GM12865 (cell line): Measurements from ENCODE around the gene TNFRSF11A.
A peak's percentile ranks its signal among the peaks of the same experiment; 100 is the strongest.

ENCODE experiments used
- DNase-seq: peaks from one replicate; pipeline ENCODE4 v3.0.0; 2010; ENCODE audit warnings: low read depth
- H3K4me3 ChIP-seq: 2 replicates; pipeline ENCODE4 v1.5.1; 2011; ENCODE audit warnings: mild to moderate bottlenecking, low read depth, low read length, control low read depth
- TF ChIP-seq, protein P1 (sequence below): IDR thresholded peaks from 2 replicates; pipeline ENCODE4 v1.5.1; 2011; ENCODE audit warnings: low read length, control low read depth, low read depth, inconsistent platforms; ENCODE audit not compliant: insufficient read depth; ENCODE audit errors: missing control alignments

TNFRSF11A gene

DNA sequence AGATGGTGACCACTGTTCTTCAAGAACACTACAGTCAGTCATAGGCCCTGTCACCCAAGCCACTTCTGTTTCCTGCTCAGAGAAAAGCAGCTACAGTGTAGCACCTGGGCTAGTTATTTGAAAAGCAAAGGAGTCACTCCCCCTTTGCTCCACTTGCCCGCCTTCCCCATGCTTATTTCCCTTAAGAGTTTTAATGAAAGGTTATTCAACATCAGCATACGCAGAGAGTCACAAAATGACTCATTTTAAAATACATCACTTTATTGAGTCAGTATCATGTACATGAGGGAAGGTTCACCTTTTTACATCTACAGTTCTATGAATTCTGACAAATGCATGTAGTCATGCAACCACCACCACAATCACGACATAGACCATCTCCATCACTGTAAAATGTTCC lies 71.3 kb downstream of the TNFRSF11A start:
- no peak for DNase-seq
- H3K4me3 ChIP-seq, result no peak overlapping the region
- TF ChIP-seq, protein P1, sequence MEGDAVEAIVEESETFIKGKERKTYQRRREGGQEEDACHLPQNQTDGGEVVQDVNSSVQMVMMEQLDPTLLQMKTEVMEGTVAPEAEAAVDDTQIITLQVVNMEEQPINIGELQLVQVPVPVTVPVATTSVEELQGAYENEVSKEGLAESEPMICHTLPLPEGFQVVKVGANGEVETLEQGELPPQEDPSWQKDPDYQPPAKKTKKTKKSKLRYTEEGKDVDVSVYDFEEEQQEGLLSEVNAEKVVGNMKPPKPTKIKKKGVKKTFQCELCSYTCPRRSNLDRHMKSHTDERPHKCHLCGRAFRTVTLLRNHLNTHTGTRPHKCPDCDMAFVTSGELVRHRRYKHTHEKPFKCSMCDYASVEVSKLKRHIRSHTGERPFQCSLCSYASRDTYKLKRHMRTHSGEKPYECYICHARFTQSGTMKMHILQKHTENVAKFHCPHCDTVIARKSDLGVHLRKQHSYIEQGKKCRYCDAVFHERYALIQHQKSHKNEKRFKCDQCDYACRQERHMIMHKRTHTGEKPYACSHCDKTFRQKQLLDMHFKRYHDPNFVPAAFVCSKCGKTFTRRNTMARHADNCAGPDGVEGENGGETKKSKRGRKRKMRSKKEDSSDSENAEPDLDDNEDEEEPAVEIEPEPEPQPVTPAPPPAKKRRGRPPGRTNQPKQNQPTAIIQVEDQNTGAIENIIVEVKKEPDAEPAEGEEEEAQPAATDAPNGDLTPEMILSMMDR, result no peak

DNA sequence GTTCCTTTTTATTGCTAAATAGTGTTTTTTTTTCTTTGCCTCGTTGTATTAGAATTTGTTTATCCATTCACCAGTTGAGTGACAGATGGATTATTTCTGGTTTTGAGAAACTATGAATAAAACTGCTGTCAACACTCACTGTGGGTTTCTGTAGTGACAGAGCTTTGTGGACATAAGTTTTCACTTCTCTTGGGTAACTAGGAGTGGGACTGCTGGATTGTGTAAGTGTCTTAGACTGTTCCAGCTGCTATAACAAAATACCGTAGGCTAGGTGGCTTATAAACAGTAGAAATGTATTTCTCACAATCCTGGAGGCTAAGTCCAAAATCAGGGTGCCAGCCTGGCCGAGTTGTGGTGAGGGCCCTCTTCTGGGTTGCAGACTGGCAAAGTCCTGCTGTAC lies 71.9 kb downstream of the TNFRSF11A start:
- H3K4me3 ChIP-seq, result no peak overlapping the region
- TF ChIP-seq, protein P1, result no peak
- DNase-seq, result peak; percentile 10

DNA sequence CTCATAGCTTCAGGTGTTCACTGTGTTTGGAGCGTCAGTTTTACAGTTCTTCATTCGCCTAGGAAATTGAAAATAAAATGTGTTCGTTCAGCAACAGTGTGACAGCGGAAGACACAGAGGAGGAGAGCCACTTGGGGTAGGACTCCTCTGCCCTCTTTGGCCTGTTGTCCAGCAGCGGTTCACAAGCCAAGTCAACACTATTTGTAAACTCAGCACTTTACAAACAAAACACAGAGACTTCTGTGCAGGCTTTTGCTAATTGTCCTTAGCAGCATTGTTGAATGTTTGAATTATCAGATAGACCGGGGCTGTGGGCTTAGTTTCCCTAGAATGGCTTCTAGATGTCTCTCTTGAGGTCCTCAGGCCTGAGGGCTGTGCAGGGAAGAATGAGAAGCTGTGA lies 73.2 kb downstream of the TNFRSF11A start:
- TF ChIP-seq, protein P1, result no peak
- no peak overlapping the region for H3K4me3 ChIP-seq
- no peak for DNase-seq

DNA sequence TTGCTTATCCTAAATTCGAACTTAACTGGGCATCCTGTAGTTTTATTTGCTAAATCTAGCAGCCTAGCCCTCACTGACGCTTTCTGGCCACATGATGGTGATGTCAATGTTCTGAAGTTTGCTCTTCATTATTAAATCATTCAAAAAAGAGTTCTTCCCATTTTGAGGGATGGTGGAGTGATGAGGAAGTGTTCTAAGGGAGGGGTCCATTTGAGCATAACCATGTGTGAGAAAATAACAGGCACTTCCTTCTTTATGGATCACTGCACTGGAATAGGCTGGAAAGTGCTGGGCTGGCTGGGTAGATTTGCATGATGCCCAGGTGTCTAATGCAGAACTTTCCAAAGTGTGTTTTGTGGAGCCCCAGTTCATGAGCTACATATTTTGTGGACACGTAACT lies 74.2 kb downstream of the TNFRSF11A start:
- TF ChIP-seq, protein P1, result no peak
- H3K4me3 ChIP-seq, result no peak overlapping the region
- DNase-seq, result no peak

DNA sequence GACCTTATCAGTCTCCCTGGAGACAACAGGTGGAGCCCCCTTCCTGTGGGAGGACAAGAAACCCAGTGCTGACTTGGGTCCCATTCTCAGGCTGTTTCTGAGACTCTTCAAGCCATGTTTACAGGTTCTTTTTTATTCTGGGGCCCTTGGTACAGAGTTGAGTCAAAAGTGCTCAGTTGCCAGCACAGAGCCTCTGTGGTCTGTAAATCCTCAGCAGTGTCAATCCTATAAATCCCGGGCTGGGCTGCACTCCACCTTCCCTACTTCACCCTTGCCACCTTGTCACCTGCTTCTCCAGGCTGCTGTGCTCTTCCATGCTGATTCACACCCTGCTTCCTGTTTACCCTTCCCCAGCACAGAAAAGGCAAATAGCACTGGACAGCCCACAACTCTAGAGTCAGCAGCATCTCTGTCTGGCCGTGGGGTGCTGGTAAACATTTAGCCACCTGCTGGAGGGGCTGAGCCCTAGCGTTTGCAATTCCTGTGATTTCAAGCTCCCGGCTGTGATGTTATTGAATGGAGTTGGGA lies 74.7 kb downstream of the TNFRSF11A start:
- DNase-seq, result peak; percentile 49
- no peak overlapping the region for H3K4me3 ChIP-seq
- TF ChIP-seq, protein P1, result peak; percentile 21

DNA sequence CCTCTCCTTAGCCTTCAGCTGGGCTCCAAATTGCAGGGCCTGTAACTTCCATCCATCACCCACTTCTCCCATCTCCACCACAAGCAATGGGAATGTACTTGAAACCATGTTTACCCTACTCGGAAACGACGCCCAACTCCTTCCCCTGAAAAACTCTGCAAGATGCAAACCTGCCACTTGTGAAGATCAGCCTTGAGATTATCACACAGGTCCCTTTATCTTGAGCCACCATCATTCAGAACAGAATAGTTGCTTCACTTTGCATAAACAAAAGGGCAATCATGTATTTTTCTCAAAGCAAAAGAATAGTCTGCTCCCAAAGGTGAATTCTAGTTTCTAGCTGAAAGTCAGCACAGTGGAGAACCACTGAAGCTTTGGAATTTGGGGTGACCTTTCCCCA lies 75.8 kb downstream of the TNFRSF11A start:
- TF ChIP-seq, protein P1, result no peak
- H3K4me3 ChIP-seq, result no peak overlapping the region
- DNase-seq, result no peak

DNA sequence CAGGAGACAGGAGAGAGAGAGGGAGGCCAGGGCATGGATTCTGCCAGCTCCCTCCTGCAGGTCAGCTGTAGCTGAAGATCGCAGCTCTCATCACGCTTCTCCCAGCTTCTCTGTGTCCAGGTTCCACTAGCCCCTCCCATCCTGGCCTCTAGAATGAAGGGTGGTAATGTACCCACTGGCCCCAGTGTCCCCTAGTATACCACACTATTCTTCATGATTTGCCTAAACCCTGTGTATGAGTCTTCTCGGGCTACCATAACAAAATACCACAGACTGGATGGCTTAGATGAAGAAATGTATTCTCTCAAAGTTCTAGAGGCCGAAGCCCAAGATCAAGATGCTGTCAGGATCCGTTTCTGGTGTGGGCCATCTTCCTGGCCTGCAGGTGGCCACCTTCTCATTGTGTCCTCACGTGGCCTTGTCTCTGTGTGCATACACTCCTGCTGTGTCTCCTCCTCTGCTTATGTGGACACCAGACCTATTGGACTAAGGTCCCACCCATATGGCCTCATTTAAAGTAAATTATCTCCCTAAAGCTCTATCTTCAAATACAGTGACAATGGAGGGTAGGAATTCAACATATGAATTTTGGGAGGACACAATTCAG lies 77.3 kb downstream of the TNFRSF11A start:
- no peak for DNase-seq
- H3K4me3 ChIP-seq, result no peak overlapping the region
- TF ChIP-seq, protein P1, result no peak
